GM13977 (cell line): ENCODE measurements around the gene NTHL1.

Experiments used
- DNase-seq: peaks from one replicate; pipeline ENCODE4 v3.0.0; 2012; ENCODE audit warnings: low spot score
- in situ Hi-C: fragments of 300-500 bp; cut with MboI; formaldehyde crosslinking; loops from one replicate; pipeline ENCODE4 v1.12.0; 2022; ENCODE audit warnings: low sequenced_read_pairs, low pct_unique_long_range_greater_than_20kb, mixed read lengths, inconsistent platforms; ENCODE audit not compliant: unreplicated experiment
- TF ChIP-seq, protein P1 (sequence below): IDR thresholded peaks from 2 replicates; pipeline ENCODE4 v1.5.1; 2012; ENCODE audit warnings: mild to moderate bottlenecking, control low read depth; ENCODE audit not compliant: insufficient read depth; ENCODE audit errors: extremely low read depth, missing control alignments

The NTHL1 gene

DNA sequence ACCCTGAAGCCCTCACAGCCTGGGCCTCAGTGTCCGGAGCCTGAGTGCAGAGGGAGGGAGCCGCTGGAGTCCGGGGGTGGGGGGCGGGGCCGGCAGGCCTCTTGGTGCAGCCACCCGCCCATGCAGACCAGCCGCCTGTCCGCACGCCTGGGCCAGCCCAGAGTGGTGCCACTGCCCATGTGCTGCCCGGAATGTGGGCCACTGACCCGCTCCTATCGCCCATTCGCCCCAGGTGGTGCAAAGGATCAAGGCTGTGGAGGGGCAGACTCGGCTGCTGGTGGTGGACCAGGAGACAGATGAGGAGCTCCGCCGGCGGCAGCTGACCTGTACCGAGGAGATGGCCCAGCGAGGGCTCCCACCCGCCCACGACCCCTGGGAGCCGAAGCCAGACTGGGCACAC lies 18.3 kb downstream of the NTHL1 start:
- TF ChIP-seq, protein P1, sequence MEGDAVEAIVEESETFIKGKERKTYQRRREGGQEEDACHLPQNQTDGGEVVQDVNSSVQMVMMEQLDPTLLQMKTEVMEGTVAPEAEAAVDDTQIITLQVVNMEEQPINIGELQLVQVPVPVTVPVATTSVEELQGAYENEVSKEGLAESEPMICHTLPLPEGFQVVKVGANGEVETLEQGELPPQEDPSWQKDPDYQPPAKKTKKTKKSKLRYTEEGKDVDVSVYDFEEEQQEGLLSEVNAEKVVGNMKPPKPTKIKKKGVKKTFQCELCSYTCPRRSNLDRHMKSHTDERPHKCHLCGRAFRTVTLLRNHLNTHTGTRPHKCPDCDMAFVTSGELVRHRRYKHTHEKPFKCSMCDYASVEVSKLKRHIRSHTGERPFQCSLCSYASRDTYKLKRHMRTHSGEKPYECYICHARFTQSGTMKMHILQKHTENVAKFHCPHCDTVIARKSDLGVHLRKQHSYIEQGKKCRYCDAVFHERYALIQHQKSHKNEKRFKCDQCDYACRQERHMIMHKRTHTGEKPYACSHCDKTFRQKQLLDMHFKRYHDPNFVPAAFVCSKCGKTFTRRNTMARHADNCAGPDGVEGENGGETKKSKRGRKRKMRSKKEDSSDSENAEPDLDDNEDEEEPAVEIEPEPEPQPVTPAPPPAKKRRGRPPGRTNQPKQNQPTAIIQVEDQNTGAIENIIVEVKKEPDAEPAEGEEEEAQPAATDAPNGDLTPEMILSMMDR = no peak
- DNase-seq = no peak
- in situ Hi-C loops = no loop called here

DNA sequence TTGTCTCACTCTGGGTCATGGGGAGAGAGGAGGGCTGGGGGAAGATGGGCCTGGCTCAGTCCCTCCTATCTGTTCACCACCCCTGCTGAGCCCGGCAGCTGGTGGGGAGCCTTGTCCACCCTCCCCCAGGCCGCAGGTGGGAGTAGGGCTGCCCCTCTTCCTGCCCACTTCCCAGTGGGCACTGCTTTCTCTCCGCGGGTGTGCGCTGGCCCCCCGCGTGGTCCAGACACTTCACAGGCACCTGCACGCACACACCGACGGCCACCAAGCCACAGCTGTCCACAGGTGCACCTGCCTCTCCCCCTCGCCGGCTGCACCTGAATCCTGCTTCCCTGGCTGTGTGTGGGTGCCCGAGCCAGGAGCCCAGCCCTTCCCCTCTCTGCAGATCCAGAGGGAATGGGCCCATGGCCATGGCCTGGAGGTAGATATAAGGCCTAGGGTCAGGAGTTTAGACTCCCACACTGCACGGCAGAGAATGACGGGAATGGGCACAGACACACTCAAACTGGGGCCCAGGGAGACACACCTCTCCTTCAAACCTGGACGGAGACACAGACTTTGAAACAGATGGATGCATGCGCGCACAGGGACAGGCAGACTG lies 18.9 kb downstream of the NTHL1 start:
- TF ChIP-seq, protein P1 = no peak
- in situ Hi-C loops = no loop called here
- DNase-seq = no peak

DNA sequence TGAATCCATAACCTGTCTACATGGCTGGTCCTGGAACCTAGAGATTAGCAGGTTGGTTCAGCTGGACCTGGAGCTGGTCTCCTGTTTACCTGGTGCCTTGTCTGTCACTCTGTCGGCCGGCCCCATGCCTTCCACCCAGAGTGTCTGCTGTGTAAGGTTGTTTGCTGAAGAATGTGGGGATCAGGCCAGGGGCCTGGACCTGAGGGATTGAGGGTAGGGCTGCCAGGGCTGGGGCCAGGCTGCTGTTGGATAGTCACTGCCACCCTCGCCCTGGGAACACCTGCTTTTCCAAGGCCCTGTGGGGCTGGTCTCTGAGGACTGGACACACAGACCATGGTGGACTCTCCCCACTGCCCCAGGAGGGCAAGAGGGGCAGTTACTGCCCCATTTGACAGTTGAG lies 19.5 kb downstream of the NTHL1 start:
- no peak for DNase-seq
- in situ Hi-C loops = no loop called here
- TF ChIP-seq, protein P1 = no peak

DNA sequence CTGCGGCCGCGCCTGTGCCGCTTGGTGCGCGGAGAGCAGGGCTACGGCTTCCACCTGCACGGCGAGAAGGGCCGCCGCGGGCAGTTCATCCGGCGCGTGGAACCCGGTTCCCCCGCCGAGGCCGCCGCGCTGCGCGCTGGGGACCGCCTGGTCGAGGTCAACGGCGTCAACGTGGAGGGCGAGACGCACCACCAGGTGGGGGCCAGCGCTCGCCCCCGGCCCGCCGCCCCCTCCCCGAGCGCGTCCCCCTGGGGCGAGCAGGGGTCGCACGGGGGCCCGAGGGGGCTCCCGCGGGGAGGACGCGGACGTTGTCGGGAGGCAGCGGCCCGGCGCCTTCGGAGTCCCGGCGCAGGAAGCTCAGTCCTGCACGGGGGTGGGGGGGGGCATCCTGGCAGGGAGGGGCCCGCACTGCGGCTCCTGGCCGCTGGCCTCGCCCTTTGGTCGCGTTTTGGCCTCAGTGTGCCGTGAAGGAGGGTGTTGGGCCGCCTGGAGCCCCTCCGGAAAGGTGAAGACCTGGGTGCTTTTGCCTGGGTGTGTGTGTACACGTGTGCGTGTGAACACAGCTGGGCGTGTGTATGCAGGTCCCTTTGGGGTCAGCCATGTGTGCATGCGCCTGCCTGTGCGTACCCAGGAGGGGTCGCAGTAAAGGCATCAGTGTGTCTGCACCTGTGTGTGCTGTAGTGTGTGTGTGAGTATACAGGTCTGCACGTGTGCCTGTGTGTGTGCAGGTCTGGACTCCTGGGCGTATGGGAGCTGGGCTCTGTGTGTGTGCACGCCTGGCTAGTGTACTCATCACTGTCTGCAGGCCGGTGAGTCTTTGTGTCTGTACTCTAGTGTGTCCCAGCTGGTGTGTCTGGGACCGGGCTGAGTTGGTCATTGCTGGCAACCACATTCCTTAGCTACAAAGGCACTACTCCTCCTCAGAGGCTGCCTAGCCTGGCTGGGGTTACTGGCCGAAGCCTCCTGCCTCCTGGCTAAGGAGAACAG lies 20.3 kb downstream of the NTHL1 start:
- in situ Hi-C loops = no loop called here
- DNase-seq = no peak

DNA sequence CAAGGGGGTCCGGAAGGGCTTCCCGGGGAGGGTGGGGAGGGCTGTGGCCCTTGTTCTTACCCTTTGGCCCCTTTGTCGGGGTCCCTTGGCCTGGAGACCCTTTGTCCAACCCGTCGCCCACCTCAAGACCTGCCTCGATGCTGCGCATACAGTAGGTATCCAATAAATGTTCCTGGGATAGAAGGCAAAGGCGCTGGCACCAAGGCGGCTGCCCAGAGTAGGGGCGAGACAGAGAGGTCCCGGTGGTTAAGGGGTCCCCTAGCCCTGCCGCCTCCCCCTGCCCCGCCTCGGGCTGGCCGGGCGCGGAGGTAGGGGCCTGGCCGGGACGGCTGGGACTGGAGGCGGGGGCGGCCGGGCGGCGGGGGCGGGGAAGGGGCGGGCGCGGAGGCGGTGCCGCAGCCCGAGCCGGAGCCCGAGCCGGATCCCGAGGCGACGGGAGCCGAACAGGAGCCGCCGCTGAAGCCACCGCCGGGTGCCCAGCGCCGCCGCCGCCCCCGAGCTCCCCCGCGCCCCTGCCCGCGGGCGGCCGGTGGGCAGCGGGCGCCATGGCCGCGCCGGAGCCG lies 21.1 kb downstream of the NTHL1 start, which contains the start of gene NHERF2:
Gene NHERF2, plus strand, starts transcription at position 442 of the 563 bp plus-strand sequence. Its CDS starts 104 bp downstream, at position 546.
- TF ChIP-seq, protein P1 = no peak
- peak; percentile 71 for DNase-seq
- in situ Hi-C loops = no loop called here

More for the DNA sequence above, 20.3 kb downstream of the NTHL1 start:
- TF ChIP-seq, protein P1 = no peak

DNA sequence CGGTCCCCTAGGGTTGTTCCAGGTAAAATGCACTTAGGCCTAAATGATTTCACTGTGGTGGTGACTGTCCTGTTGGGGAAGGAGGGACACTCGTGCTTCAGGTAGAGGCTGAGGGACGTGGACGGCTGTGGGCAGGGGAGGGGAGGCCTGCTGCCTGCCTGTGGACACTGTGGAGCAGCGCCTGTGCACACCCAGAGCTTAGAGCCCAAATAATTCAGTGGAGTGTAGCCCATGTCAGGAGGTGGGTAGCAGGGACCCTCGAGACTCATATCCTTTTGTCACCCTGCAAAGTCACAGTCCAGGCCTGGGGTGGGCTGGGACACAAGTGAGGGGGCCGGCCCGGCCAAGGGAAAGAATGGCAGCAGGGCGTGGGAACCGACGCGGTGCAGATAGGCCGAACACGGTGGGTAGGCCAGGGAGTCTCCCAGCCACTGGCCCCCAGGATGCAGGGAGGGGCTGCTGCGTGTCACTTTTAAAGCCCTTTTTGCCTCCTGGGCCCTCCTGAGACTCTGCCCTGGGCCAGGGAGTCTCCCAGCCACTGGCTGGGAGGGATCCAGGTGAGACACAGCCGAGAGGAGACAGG lies 21.7 kb downstream of the NTHL1 start:
- TF ChIP-seq, protein P1 = no peak
- in situ Hi-C loops = no loop called here
- no peak for DNase-seq
